ENCODE results near the gene SELENOW.
A peak's percentile ranks its signal among the peaks of the same experiment; 100 is the strongest.
"Not testable (repeated sequence)": the region's sequence is repeated elsewhere in the genome, so short reads cannot be mapped to it uniquely, and the experiment has no call there.

The SELENOW gene

DNA sequence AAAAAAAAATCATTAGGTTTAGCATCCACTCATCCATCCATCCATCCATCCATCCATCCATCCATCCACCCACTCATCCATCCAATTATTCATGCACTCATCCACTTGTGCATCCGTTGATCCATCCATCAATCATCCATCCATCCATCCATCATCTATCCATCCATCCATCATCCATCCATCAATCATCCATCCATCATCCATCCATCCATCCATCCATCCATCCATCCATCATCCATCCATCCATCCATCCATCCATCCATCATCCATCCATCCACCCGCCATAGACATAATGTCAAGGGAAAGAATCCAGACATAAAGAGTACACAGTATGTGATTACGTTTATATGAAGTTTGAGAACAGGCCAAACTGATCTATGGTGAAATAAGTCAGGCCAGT, 9.0 kb upstream of the SELENOW start:
- no peak overlapping the region for H3K4me3 ChIP-seq (ENCODE audit: control insufficient read depth, low read depth, low read length)
- TF ChIP-seq, protein P1, sequence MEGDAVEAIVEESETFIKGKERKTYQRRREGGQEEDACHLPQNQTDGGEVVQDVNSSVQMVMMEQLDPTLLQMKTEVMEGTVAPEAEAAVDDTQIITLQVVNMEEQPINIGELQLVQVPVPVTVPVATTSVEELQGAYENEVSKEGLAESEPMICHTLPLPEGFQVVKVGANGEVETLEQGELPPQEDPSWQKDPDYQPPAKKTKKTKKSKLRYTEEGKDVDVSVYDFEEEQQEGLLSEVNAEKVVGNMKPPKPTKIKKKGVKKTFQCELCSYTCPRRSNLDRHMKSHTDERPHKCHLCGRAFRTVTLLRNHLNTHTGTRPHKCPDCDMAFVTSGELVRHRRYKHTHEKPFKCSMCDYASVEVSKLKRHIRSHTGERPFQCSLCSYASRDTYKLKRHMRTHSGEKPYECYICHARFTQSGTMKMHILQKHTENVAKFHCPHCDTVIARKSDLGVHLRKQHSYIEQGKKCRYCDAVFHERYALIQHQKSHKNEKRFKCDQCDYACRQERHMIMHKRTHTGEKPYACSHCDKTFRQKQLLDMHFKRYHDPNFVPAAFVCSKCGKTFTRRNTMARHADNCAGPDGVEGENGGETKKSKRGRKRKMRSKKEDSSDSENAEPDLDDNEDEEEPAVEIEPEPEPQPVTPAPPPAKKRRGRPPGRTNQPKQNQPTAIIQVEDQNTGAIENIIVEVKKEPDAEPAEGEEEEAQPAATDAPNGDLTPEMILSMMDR (conservative IDR thresholded peaks at IDR 0.05; ENCODE audit: control insufficient read depth, insufficient read depth, low read depth, low read length), result no peak
- no peak for DNase-seq (ENCODE audit: low read depth)

DNA sequence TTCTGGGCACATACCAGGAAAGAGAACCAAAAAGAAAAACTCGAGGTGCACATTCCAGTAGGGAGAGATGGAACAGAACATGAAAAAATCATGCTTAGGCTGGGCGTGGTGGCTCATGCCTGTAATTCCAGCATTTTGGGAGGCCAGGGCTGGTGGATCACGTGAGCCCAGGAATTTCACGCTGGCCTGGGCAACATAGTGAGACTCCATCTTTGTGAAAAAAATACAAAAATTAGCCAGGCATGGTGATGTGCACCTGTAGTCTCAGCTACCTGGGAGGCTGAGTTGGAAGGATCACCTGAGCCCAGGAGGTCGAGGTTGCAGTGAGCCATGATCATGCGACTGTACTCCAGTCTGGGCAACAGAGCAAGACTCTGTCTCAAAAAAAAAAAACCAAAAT, 7.2 kb upstream of the SELENOW start:
- not testable (repeated sequence) for DNase-seq (ENCODE audit: low read depth); H3K4me3 ChIP-seq (ENCODE audit: control insufficient read depth, low read depth, low read length)

DNA sequence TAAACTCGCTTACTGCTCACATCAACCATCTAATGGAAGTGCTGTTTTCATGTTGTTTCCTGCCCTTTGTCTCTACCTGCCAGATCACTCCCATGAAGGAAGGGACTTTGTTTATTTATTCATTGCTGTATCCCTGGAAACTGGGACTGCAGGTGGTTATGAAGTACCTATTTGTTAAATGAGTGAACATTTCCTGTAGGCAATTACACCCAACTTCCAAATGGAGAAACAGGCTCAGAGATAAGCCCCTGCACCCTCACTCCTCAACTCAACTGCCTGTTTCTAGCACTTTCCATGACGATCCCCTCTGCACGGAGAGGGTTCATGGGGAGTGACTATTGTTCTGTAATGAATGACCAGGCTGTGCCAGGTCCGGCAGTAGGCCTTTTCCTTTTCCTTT, 1.9 kb upstream of the SELENOW start:
- TF ChIP-seq, protein P1 (conservative IDR thresholded peaks at IDR 0.05; ENCODE audit: control insufficient read depth, insufficient read depth, low read depth, low read length), result no peak
- DNase-seq (ENCODE audit: low read depth), result no peak

DNA sequence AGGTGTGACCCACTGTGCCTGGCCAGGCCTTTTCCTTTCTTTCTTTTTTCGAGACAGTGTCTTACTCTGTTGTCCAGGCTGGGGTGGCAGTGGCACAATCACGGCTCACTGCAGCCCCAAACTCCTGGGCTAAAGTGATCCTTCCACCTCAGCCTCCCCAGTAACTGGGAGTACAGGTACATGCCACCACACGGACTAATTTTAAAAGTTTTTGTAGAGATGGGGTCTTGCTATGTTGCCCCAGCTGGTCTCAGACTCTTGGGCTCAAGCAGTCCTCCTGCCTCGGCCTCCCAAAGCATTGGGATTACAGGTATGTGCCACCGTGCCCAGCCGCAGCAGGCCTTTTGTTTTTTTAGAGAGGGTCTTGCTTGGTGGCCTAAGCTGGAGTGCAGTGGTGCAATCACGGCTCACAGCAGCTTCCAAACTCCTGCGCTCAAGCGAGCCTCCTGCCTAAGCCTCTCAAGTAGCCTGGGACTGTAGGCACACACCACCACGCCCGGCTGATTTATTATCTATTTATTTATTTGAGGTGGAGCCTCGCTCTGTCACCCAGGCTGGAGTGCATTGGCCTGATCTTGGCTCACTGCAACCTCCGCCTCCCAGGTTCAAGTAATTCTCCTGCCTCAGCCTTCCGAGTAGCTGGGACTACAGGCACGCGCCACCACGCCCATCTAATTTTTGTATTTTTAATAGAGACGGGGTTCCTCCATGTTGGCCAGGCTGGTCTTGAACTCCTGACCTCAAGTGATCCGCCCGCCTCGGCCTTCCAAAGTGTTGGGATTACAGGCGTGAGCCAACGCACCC, 1.1 kb upstream of the SELENOW start:
- H3K4me3 ChIP-seq (ENCODE audit: control insufficient read depth, low read depth, low read length), result peak overlapping the region; percentile 87
- DNase-seq (ENCODE audit: low read depth), result not testable (repeated sequence)

More for the DNA sequence above, 1.9 kb upstream of the SELENOW start:
- no peak overlapping the region for H3K4me3 ChIP-seq (ENCODE audit: control insufficient read depth, low read depth, low read length)

DNA sequence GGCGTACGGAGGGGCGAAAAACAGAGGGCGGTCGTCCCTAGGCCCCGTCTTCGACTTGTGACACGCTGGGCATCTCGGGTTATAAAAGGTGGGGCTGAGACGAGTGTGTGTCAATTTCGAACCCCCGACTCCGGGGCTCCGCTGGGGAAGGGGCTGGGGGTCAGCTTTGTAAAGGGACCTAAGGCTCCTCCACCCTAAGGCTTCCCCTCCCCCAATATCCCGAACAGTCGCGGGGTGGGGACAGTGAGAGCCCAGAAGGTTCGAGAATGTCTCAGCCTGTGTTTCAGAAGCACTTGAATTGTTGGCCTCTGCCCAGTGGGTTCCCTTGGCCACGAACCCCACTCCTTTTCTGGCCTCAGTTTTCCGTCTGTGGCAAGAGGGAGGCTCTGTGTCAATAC, 450 bp downstream of the SELENOW start:
- DNase-seq (ENCODE audit: low read depth), result peak; percentile 27
- TF ChIP-seq, protein P1 (conservative IDR thresholded peaks at IDR 0.05; ENCODE audit: control insufficient read depth, insufficient read depth, low read depth, low read length), result no peak
- peak overlapping the region; percentile 87 for H3K4me3 ChIP-seq (ENCODE audit: control insufficient read depth, low read depth, low read length)

DNA sequence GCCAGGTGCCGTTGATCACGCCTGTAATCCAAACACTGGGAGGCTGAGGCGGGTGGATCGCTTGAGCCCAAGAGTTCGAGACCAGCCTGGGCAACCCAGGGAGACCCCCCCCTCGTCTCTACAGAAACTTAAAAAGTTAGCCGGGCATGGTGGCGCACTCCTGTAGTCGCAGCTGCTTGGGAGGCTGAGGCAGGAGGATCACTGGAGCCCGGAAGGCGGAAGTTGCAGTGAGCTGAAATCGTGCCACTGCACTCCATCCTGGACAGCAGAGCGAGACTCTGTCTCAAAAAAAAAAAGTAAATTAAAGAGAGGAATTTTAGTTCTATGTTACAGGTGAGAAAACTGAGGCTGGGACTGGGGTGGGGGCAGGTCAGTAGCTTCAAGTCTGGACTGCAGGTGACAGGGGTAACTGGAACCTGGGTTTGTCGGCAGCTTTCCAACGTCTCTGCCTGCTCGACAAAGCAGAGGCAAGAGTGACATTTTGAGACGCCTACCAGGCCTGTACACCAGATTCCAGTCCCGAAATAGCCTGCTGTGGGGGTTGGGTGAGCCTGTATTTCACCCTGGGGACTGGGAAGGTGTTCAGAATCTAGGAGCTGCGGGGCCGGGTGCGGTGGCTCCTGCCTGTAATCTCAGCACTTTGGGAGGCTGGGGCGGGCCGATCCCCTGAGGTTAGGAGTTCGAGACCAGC, 1.2 kb downstream of the SELENOW start:
- no peak for DNase-seq (ENCODE audit: low read depth)
- TF ChIP-seq, protein P1 (conservative IDR thresholded peaks at IDR 0.05; ENCODE audit: control insufficient read depth, insufficient read depth, low read depth, low read length), result no peak
- peak overlapping the region; percentile 87 for H3K4me3 ChIP-seq (ENCODE audit: control insufficient read depth, low read depth, low read length)

DNA sequence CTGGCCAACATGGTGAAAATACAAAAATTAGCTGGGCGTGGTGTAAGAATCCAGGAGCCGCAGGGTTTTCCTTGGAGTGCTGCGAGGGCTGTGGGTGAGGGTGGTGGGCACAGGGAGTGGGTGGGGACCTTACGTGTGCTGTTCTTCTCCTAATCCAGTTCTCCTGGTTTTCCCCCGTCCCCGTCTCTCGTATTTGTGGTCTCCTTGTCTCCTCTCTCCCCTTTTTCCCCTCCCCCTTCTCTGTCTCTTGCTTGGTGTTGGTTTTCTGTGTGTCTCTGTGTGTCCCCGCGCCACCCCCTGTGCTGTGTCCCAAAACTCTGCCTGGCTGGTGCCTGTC, 1.7 kb downstream of the SELENOW start:
- no peak overlapping the region for H3K4me3 ChIP-seq (ENCODE audit: control insufficient read depth, low read depth, low read length)
- TF ChIP-seq, protein P1 (conservative IDR thresholded peaks at IDR 0.05; ENCODE audit: control insufficient read depth, insufficient read depth, low read depth, low read length), result no peak
- DNase-seq (ENCODE audit: low read depth), result no peak

All from fibroblast of mammary gland (primary cell).